HG03354 (cell line): Measurements from ENCODE around the gene MLEC.
"Not testable (repeated sequence)": the region's sequence is repeated elsewhere in the genome, so short reads cannot be mapped to it uniquely, and the experiment has no call there.

ENCODE experiments used
- ATAC-seq: cut with Tn5 transposase; IDR thresholded peaks from one replicate; pipeline ENCODE4 v1.9.1; 2021; ENCODE audit warnings: mild to moderate bottlenecking; ENCODE audit not compliant: unreplicated experiment, poor library complexity, severe bottlenecking

The MLEC gene

GRCh38 chr12:120661432-120661831, 25.5 kb upstream of the MLEC start:
- ATAC-seq, result no peak

GRCh38 chr12:120662879-120663278, 24.1 kb upstream of the MLEC start:
- ATAC-seq, result peak; percentile 62

GRCh38 chr12:120663741-120664140, 23.2 kb upstream of the MLEC start:
- no peak for ATAC-seq

- no peak for ATAC-seq
Measured at GRCh38 chr12:120666571-120667390, 20.2 kb upstream of the MLEC start.

- ATAC-seq, result no peak
Measured at GRCh38 chr12:120668091-120668867, 18.7 kb upstream of the MLEC start.

GRCh38 chr12:120668868-120669840, 17.8 kb upstream of the MLEC start:
- ATAC-seq, result peak; percentile 69

- not testable (repeated sequence) for ATAC-seq
Measured at GRCh38 chr12:120670237-120670636, 16.7 kb upstream of the MLEC start.

- no peak for ATAC-seq
Measured at GRCh38 chr12:120670667-120671066, 16.3 kb upstream of the MLEC start.

GRCh38 chr12:120674097-120674636, 12.8 kb upstream of the MLEC start:
- ATAC-seq, result no peak

- ATAC-seq, result peak; percentile 73
Measured at GRCh38 chr12:120677765-120678473, 9.0 kb upstream of the MLEC start.

GRCh38 chr12:120678572-120678971, 8.4 kb upstream of the MLEC start:
- ATAC-seq, result peak; percentile 6

GRCh38 chr12:120680165-120680738, 6.7 kb upstream of the MLEC start:
- ATAC-seq, result no peak

GRCh38 chr12:120684523-120684932, 2.4 kb upstream of the MLEC start:
- ATAC-seq, result no peak

- ATAC-seq, result no peak
Measured at GRCh38 chr12:120685522-120685921, 1.4 kb upstream of the MLEC start.

- peak; percentile 73 for ATAC-seq
Measured at GRCh38 chr12:120686151-120686689, 729 bp upstream of the MLEC start.

GRCh38 chr12:120687578-120688289, 785 bp downstream of the MLEC start:
- no peak for ATAC-seq

- ATAC-seq, result no peak
Measured at GRCh38 chr12:120688527-120689071, 1.6 kb downstream of the MLEC start.
